GM10248 (cell line): ENCODE results near the gene NUFIP2.

Source experiments
- CTCF ChIA-PET: fragments of 300-600 bp; sonication (Branson Sonifier 250); formaldehyde crosslinking; extraction: SDS; loops from one replicate; lab custom pipeline; 2021; ENCODE audit warnings: antibody characterized with exemption; lab: Yijun Ruan, JAX
- POLR2A ChIA-PET: fragments of 350-650 bp; sonication (Branson Sonifier 250); formaldehyde crosslinking; extraction: SDS; loops from one replicate; lab custom pipeline; 2020; ENCODE audit warnings: antibody characterized with exemption; lab: Yijun Ruan, JAX
- DNase-seq: peaks from one replicate; pipeline ENCODE4 v3.0.0; 2012; ENCODE audit errors: extremely low spot score
- CTCF ChIP-seq: IDR thresholded peaks from 2 replicates; pipeline ENCODE4 v1.5.1; 2012; ENCODE audit warnings: mild to moderate bottlenecking, low read depth; ENCODE audit errors: extremely low read depth, missing control alignments, control extremely low read depth

The NUFIP2 gene

GRCh38 chr17:29327412-29327811, 33.5 kb upstream of the NUFIP2 start:
- CTCF ChIA-PET = interaction anchor here (1.3 kb wide), 1 partner anchor 43 kb away, joined by 3 read pairs; no protein-coding TSS in a partner anchor
- POLR2A ChIA-PET = no interaction called here
- no peak for DNase-seq
- TF ChIP-seq CTCF = no peak

GRCh38 chr17:29326023-29326813, 32.3 kb upstream of the NUFIP2 start:
- no peak for DNase-seq
- ChIA-PET POLR2A (no interaction called here), CTCF (interaction anchor here (0.9 to 1.3 kb wide), 2 partner anchors 12 to 44 kb away, joined by 3 read pairs; no protein-coding TSS in a partner anchor)
- TF ChIP-seq CTCF = no peak

GRCh38 chr17:29322363-29322762, 28.4 kb upstream of the NUFIP2 start:
- TF ChIP-seq CTCF = no peak
- no peak for DNase-seq
- ChIA-PET POLR2A (no interaction called here), CTCF (interaction anchor here (0.8 kb wide), 1 partner anchor 47 kb away, joined by 3 read pairs; no protein-coding TSS in a partner anchor)

- no peak for TF ChIP-seq CTCF
- POLR2A ChIA-PET = no interaction called here
- no peak for DNase-seq
- CTCF ChIA-PET = interaction anchor here (0.7 to 2.3 kb wide), 5 partner anchors 11 to 187 kb away, joined by 3 to 5 read pairs (median 3); no protein-coding TSS in a partner anchor
These were observed 9.4 kb upstream of the NUFIP2 start for GRCh38 chr17:29303386-29303785.

GRCh38 chr17:29299031-29299430, 5.1 kb upstream of the NUFIP2 start:
- CTCF ChIA-PET = interaction anchor here (0.6 kb wide), 1 partner anchor 56 kb away, joined by 3 read pairs; no protein-coding TSS in a partner anchor
- no peak for DNase-seq
- TF ChIP-seq CTCF = no peak
- POLR2A ChIA-PET = no interaction called here

GRCh38 chr17:29295420-29295819, 1.5 kb upstream of the NUFIP2 start:
- no peak for DNase-seq
- ChIA-PET POLR2A (interaction anchor here (0.6 kb wide), 1 partner anchor 10 kb away, joined by 3 read pairs; no protein-coding TSS in a partner anchor), CTCF (interaction anchor here (1.1 kb wide), 1 partner anchor 146 kb away, joined by 4 read pairs; no protein-coding TSS in a partner anchor)
- TF ChIP-seq CTCF = no peak
